IMR-90 (cell line): ENCODE results near the gene SYTL4. TPM values are rescaled to one million over a fixed set of nuclear protein-coding genes. Genes with fewer than 3 reads are reported as not detected.

Experiments used
- ATAC-seq: fragments of 200-7000 bp; cut with Tn5 transposase; 2 replicates; pipeline ENCODE4 v1.9.1; 2020; ENCODE audit warnings: low read depth, mild to moderate bottlenecking, moderate library complexity
- BruUV-seq: library from RNA; stranded (reverse); fragments of 400-500 nt; replicated peaks from 2 replicates; lab custom pipeline; 2021; lab: Mats Ljungman, UMichigan
- CTCF ChIA-PET: fragments of 300-600 bp; formaldehyde crosslinking; extraction: SDS; loops from one replicate; lab custom pipeline; 2021; ENCODE audit warnings: antibody characterized with exemption; lab: Yijun Ruan, JAX
- POLR2A ChIA-PET: fragments of 300-600 bp; sonication (Branson Sonifier 250); formaldehyde crosslinking; loops from one replicate; lab custom pipeline; 2022; ENCODE audit warnings: antibody characterized with exemption; ENCODE audit not compliant: unreplicated experiment; lab: Charles Lee
- DNase-seq: peaks from one replicate; pipeline ENCODE4 v3.0.0; 2013
- H2AFZ ChIP-seq: replicated peaks from 2 replicates; pipeline ENCODE3; 2013; ENCODE audit warnings: low read length, mild to moderate bottlenecking; ENCODE audit not compliant: poor library complexity
- H2AK5ac ChIP-seq: 2 replicates; pipeline ENCODE4 v1.6.1; 2013; ENCODE audit warnings: low read depth, low read length, inconsistent platforms
- H2AK9ac ChIP-seq: replicated peaks from 2 replicates; pipeline ENCODE3; 2013; ENCODE audit warnings: mild to moderate bottlenecking, low read depth, low read length, moderate library complexity; ENCODE audit not compliant: poor library complexity
- H2BK120ac ChIP-seq: 2 replicates; pipeline ENCODE4 v1.6.1; 2013; ENCODE audit warnings: low read depth, low read length, inconsistent platforms
- H2BK15ac ChIP-seq: 3 replicates; pipeline ENCODE4 v1.6.1; 2013; ENCODE audit warnings: low read depth, low read length, inconsistent platforms
- H2BK20ac ChIP-seq: 2 replicates; pipeline ENCODE4 v1.6.1; 2013; ENCODE audit warnings: low read depth, mild to moderate bottlenecking, inconsistent platforms, low read length, moderate library complexity
- H2BK5ac ChIP-seq: 2 replicates; pipeline ENCODE4 v1.6.1; 2013; ENCODE audit warnings: mild to moderate bottlenecking, low read depth, low read length, inconsistent platforms; ENCODE audit not compliant: poor library complexity, severe bottlenecking
- H3K14ac ChIP-seq: replicated peaks from 2 replicates; pipeline ENCODE4 v1.6.1; 2013; ENCODE audit warnings: low read depth, low read length, inconsistent platforms
- H3K18ac ChIP-seq: 2 replicates; pipeline ENCODE4 v1.6.1; 2013; ENCODE audit warnings: low read depth, low read length, control low read depth
- H3K23ac ChIP-seq: 2 replicates; pipeline ENCODE4 v1.6.1; 2013; ENCODE audit warnings: low read depth, low read length, inconsistent platforms
- H3K27ac ChIP-seq: 2 replicates; pipeline ENCODE4 v1.5.1; 2013; ENCODE audit warnings: mild to moderate bottlenecking, control low read depth, low read length; ENCODE audit not compliant: insufficient read depth
- H3K27me3 ChIP-seq: 2 replicates; pipeline ENCODE4 v1.6.1; 2013; ENCODE audit warnings: low read length; ENCODE audit not compliant: control insufficient read depth, insufficient read depth
- H3K36me3 ChIP-seq: 2 replicates; pipeline ENCODE4 v1.6.1; 2013; ENCODE audit warnings: low read length, mixed read lengths; ENCODE audit not compliant: control insufficient read depth, insufficient read depth
- H3K4ac ChIP-seq: 2 replicates; pipeline ENCODE4 v1.6.1; 2013; ENCODE audit warnings: low read depth, low read length, inconsistent platforms
- H3K4me1 ChIP-seq: 2 replicates; pipeline ENCODE4 v1.6.1; 2013; ENCODE audit warnings: low read length, mixed read lengths; ENCODE audit not compliant: control insufficient read depth, insufficient read depth
- H3K4me2 ChIP-seq: 2 replicates; pipeline ENCODE4 v1.6.1; 2013; ENCODE audit warnings: low read depth, mild to moderate bottlenecking, control low read depth, low read length, moderate library complexity
- H3K4me3 ChIP-seq: 2 replicates; pipeline ENCODE4 v1.5.1; 2013; ENCODE audit warnings: low read depth, mild to moderate bottlenecking, control low read depth, low read length, moderate library complexity; ENCODE audit not compliant: insufficient read depth
- H3K56ac ChIP-seq: 2 replicates; pipeline ENCODE4 v1.6.1; 2013; ENCODE audit warnings: low read length, inconsistent platforms; ENCODE audit not compliant: insufficient read depth; ENCODE audit errors: extremely low read depth
- H3K79me1 ChIP-seq, 2 experiments: 2 replicates each; pipeline ENCODE4 v1.6.1; 2013; ENCODE audit warnings: low read length in 2 of 2, inconsistent platforms in 1 of 2, low read depth in 1 of 2
- H3K9ac ChIP-seq: 2 replicates; pipeline ENCODE4 v1.6.1; 2013; ENCODE audit warnings: low read depth, low read length, control low read depth
- H3K9me1 ChIP-seq: 2 replicates; pipeline ENCODE4 v1.6.1; 2013; ENCODE audit warnings: low read length, inconsistent platforms; ENCODE audit not compliant: insufficient read depth
- H3K9me3 ChIP-seq: 2 replicates; pipeline ENCODE4 v1.6.1; 2013; ENCODE audit warnings: low read length; ENCODE audit not compliant: control insufficient read depth, insufficient read depth
- H4K20me1 ChIP-seq: 2 replicates; pipeline ENCODE4 v1.6.1; 2013; ENCODE audit warnings: low read length, inconsistent platforms; ENCODE audit not compliant: insufficient read depth
- H4K5ac ChIP-seq: 2 replicates; pipeline ENCODE4 v1.6.1; 2013; ENCODE audit warnings: mild to moderate bottlenecking, low read depth, low read length, control low read depth
- H4K8ac ChIP-seq, 2 experiments: 2 replicates each; pipeline ENCODE4 v1.6.1; 2013; ENCODE audit warnings: low read depth in 2 of 2, low read length in 2 of 2, control low read depth in 1 of 2, inconsistent platforms in 1 of 2
- H4K91ac ChIP-seq: 2 replicates; pipeline ENCODE4 v1.6.1; 2013; ENCODE audit warnings: low read depth, low read length, inconsistent platforms; ENCODE audit not compliant: insufficient read depth
- CEBPB ChIP-seq: IDR thresholded peaks from 2 replicates; pipeline ENCODE4 v1.6.1; 2012; ENCODE audit warnings: low read depth, low read length, improper control_type of control experiment
- CHD1 ChIP-seq: IDR thresholded peaks from 2 replicates; pipeline ENCODE4 v1.6.1; 2012; ENCODE audit warnings: low read depth, low read length, improper control_type of control experiment
- CTCF ChIP-seq: conservative IDR thresholded peaks from 2 replicates; pipeline ENCODE4 v1.5.1; 2012; ENCODE audit warnings: mild to moderate bottlenecking, low read depth, low read length, improper control_type of control experiment
- ELK1 ChIP-seq: fragments of 150-350 bp; IDR thresholded peaks from 2 replicates; pipeline ENCODE4 v1.6.1; 2016; ENCODE audit warnings: low read depth, mild to moderate bottlenecking, low read length, moderate library complexity, borderline replicate concordance
- FOS ChIP-seq: fragments of 150-350 bp; IDR thresholded peaks from 2 replicates; pipeline ENCODE4 v1.6.1; 2016; ENCODE audit warnings: low read depth, low read length
- MAFK ChIP-seq: IDR thresholded peaks from 2 replicates; pipeline ENCODE4 v1.6.1; 2012; ENCODE audit warnings: low read depth, low read length, improper control_type of control experiment
- MAZ ChIP-seq: IDR thresholded peaks from 2 replicates; pipeline ENCODE4 v1.6.1; 2012; ENCODE audit warnings: low read depth, mild to moderate bottlenecking, low read length, improper control_type of control experiment, moderate library complexity, borderline replicate concordance
- MXI1 ChIP-seq: IDR thresholded peaks from 2 replicates; pipeline ENCODE4 v1.6.1; 2012; ENCODE audit warnings: low read depth, mild to moderate bottlenecking, low read length, moderate library complexity, borderline replicate concordance
- NFE2L2 ChIP-seq: fragments of 150-350 bp; IDR thresholded peaks from 2 replicates; pipeline ENCODE4 v1.6.1; 2016; ENCODE audit warnings: low read depth, mild to moderate bottlenecking, low read length
- POLR2A ChIP-seq: IDR thresholded peaks from 2 replicates; pipeline ENCODE4 v1.6.1; 2012; ENCODE audit warnings: mild to moderate bottlenecking, low read depth, low read length
- RAD21 ChIP-seq: IDR thresholded peaks from 2 replicates; pipeline ENCODE4 v1.6.1; 2012; ENCODE audit warnings: low read length, improper control_type of control experiment
- RCOR1 ChIP-seq: IDR thresholded peaks from 2 replicates; pipeline ENCODE4 v1.6.1; 2012; ENCODE audit warnings: mild to moderate bottlenecking, low read length, improper control_type of control experiment; ENCODE audit not compliant: insufficient replicate concordance
- SMC3 ChIP-seq: fragments of 150-350 bp; IDR thresholded peaks from 2 replicates; pipeline ENCODE4 v1.6.1; 2016; ENCODE audit warnings: low read depth, mild to moderate bottlenecking, antibody characterized with exemption, low read length, moderate library complexity
- USF2 ChIP-seq: fragments of 150-350 bp; IDR thresholded peaks from 2 replicates; pipeline ENCODE4 v1.6.1; 2017; ENCODE audit warnings: mild to moderate bottlenecking, antibody characterized with exemption, low read length, low read depth
- WGBS, 2 experiments: methylation state at CpG; one replicate each; pipeline versions ENCODE4 v1.1.5 to v1.1.7; 2013; ENCODE audit warnings: missing lambda C conversion rate in 2 of 2; ENCODE audit not compliant: insufficient read length in 1 of 2; ENCODE audit errors: extremely low coverage in 2 of 2; 5-methylcytosine and 5-hydroxymethylcytosine counted together
- dilution Hi-C: fragments of 300-500 bp; cut with HindIII; formaldehyde crosslinking; loops from one replicate; pipeline ENCODE4 v1.14.3; 2018; ENCODE audit warnings: low sequenced_read_pairs; ENCODE audit not compliant: unreplicated experiment
- in situ Hi-C: fragments of 300-500 bp; cut with MboI; formaldehyde crosslinking; loops from 3 replicates; pipeline ENCODE4 v1.14.3; 2019; ENCODE audit warnings: low sequenced_read_pairs, inconsistent platforms, mixed read lengths
- intact Hi-C: fragments of 100-400 bp; cut with micrococcal nuclease; formaldehyde crosslinking; loops from 2 replicates; pipeline ENCODE4 v1.10.0; 2022
- polyA plus RNA-seq, 3 experiments: library from polyadenylated mRNA; depleted of rRNA; stranded (reverse); fragments of >200 nt; gene quantifications; 2 replicates each; pipeline ENCODE4 v1.2.3, GENCODE V29; 2012; ENCODE audit warnings: low replicate concordance in 1 of 3
- total RNA-seq: library from RNA; depleted of rRNA; stranded (reverse); fragments of >200 nt; gene quantifications from 2 replicates; pipeline ENCODE4 v1.2.3, GENCODE V29; 2012

The SYTL4 gene
- total and polyA plus RNA-seq, 2 of the 4 experiments (the other 2 are of a cell fraction), result 2.3 to 2.4 TPM

- 28% methylated on average over 17 of the region's 51 CpGs; no CpG with 5 or more reads in 1 of the 2 experiments for WGBS, 2 experiments
- no peak within 1 kb of the TSS for H3K18ac ChIP-seq
- H3K56ac ChIP-seq, result 0 out of 2 replicates have a peak within 1 kb of the TSS, but pooled peaks have one; percentile 3
- no peaks in the 10 kb centered on the region for H3K9me1 ChIP-seq
- peak within 1 kb of the TSS in 1 of 2 experiments; percentile 53; a peak in 1 of 4 replicates for H4K8ac ChIP-seq
- 0 out of 2 replicates have a peak, but pooled peaks cover 2% of the 10 kb centered on the region for H3K36me3 ChIP-seq
- no peak within 1 kb of the TSS for H2AK5ac ChIP-seq
- H3K4me3 ChIP-seq, result peak within 1 kb of the TSS; percentile 63
- H2BK5ac ChIP-seq, result no peak within 1 kb of the TSS
- peak within 1 kb of the TSS; percentile 45 for H3K23ac ChIP-seq
- H2BK20ac ChIP-seq, result no peak within 1 kb of the TSS
- peak within 1 kb of the TSS; percentile 9; the same call in 1 of the 2 replicates for H4K5ac ChIP-seq
- ChIA-PET CTCF (interaction anchor here (0.6 to 1.7 kb wide), 7 partner anchors 10 to 132 kb away, joined by 3 to 7 read pairs (median 3); no protein-coding TSS in a partner anchor), POLR2A (interaction anchor here (1.5 to 1.8 kb wide), 2 partner anchors 13 to 22 kb away, joined by 4 to 12 read pairs; no protein-coding TSS in a partner anchor)
- no peaks in the 10 kb centered on the region for H3K4me1 ChIP-seq
- H3K4ac ChIP-seq, result peak within 1 kb of the TSS; percentile 39
- H2BK120ac ChIP-seq, result peak within 1 kb of the TSS; percentile 23; the same call in 1 of the 2 replicates
- ATAC-seq, result peak; percentile 99
- no TSS peak for BruUV-seq
- H3K27ac ChIP-seq, result peak within 1 kb of the TSS; percentile 44
- H3K14ac ChIP-seq, result peak within 1 kb of the TSS; percentile 58
- H3K27me3 ChIP-seq, result no peaks in the 10 kb centered on the region; the same call in 1 of the 2 replicates
- H2AFZ ChIP-seq, result peak within 1 kb of the TSS; percentile 91
- DNase-seq, result peak; percentile 84
- in situ Hi-C loops, result no loop called here
- intact Hi-C loops, result no loop called here
- peak within 1 kb of the TSS; percentile 81 for H3K4me2 ChIP-seq
- 0 out of 2 replicates have a peak within 1 kb of the TSS, but pooled peaks have one; percentile 30 for H4K91ac ChIP-seq
- H3K9me3 ChIP-seq, result no peaks in the 10 kb centered on the region
- H4K20me1 ChIP-seq, result no peaks in the 10 kb centered on the region
- peak within 1 kb of the TSS; percentile 23 for H2AK9ac ChIP-seq
- no peaks in the 10 kb centered on the region for H3K79me1 ChIP-seq
- H2BK15ac ChIP-seq, result no peak within 1 kb of the TSS
- H3K9ac ChIP-seq, result peak within 1 kb of the TSS; percentile 68
- dilution Hi-C loops, result no loop called here
- no peak for TF ChIP-seq FOS
- TF ChIP-seq RAD21, result peak; percentile 39
- TF ChIP-seq ELK1, result no peak
- peak; percentile 48; the same call in 1 of the 2 replicates for TF ChIP-seq POLR2A
- no peak; the same call in 1 of the 2 replicates for TF ChIP-seq SMC3
- TF ChIP-seq CTCF, result peak; percentile 66
- no peak for TF ChIP-seq MAFK
- no peak for TF ChIP-seq NFE2L2
- no peak for TF ChIP-seq RCOR1
- no peak for TF ChIP-seq MXI1
- TF ChIP-seq CHD1, result no peak
- TF ChIP-seq CEBPB, result no peak
- no peak for TF ChIP-seq USF2
- TF ChIP-seq MAZ, result no peak
These were observed 95.5 kb downstream of the SYTL4 start, which contains the start of gene TSPAN6 for GRCh38 chrX:100636321-100636991. TSPAN6 (minus strand) TSS chrX:100636806; CDS start chrX:100636694, 112 bp downstream.
